RWPE1 (cell line): ENCODE measurements around the gene GMPPB.
A peak's percentile ranks its signal among the peaks of the same experiment; 100 is the strongest.

Source experiments
- CTCF ChIA-PET: fragments of 350-600 bp; sonication (Branson Sonifier 250); formaldehyde crosslinking; extraction: SDS; loops from one replicate; lab custom pipeline; 2021; lab: Yijun Ruan, JAX
- POLR2A ChIA-PET: fragments of 400-600 bp; formaldehyde crosslinking; extraction: SDS; loops from one replicate; lab custom pipeline; 2020; ENCODE audit warnings: antibody characterized with exemption; ENCODE audit not compliant: low non-redundant PET; lab: Yijun Ruan, JAX
- DNase-seq: peaks from one replicate; pipeline ENCODE4 v3.0.0; 2012; ENCODE audit warnings: low spot score
- H3K27ac ChIP-seq: fragments of 450-650 bp; 2 replicates; pipeline ENCODE4 v1.5.1; 2017
- CTCF ChIP-seq: fragments of 450-650 bp; conservative IDR thresholded peaks from 2 replicates; pipeline ENCODE4 v1.5.1; 2017; ENCODE audit warnings: low read depth, mild to moderate bottlenecking

GMPPB gene

GRCh38 chr3:49724586-49724985 lies 835 bp upstream of the GMPPB start:
- no peak for DNase-seq
- ChIA-PET CTCF (no interaction called here), POLR2A (no interaction called here)
- H3K27ac ChIP-seq, result peak overlapping the region; percentile 89
- no peak for TF ChIP-seq CTCF

- no peak for DNase-seq
- H3K27ac ChIP-seq, result peak overlapping the region; percentile 89
- ChIA-PET CTCF (interaction anchor here (0.9 kb wide), 1 partner anchor 50 kb away, joined by 5 read pairs; no protein-coding TSS in a partner anchor), POLR2A (no interaction called here)
- no peak for TF ChIP-seq CTCF
Measured at GRCh38 chr3:49723296-49723627, 489 bp downstream of the GMPPB start.

GRCh38 chr3:49722896-49723295 lies 855 bp downstream of the GMPPB start:
- ChIA-PET POLR2A (no interaction called here), CTCF (interaction anchor here (0.9 kb wide), 1 partner anchor 50 kb away, joined by 5 read pairs; no protein-coding TSS in a partner anchor)
- H3K27ac ChIP-seq, result peak overlapping the region; percentile 89
- no peak for DNase-seq
- TF ChIP-seq CTCF, result no peak

- ChIA-PET POLR2A (no interaction called here), CTCF (no interaction called here)
- no peak for DNase-seq
- TF ChIP-seq CTCF, result no peak
- peak overlapping the region; percentile 89 for H3K27ac ChIP-seq
Measured at GRCh38 chr3:49721896-49722781, 1.6 kb downstream of the GMPPB start.

- no peak for DNase-seq
- no peak for TF ChIP-seq CTCF
- ChIA-PET POLR2A (no interaction called here), CTCF (no interaction called here)
- peak overlapping the region; percentile 72 for H3K27ac ChIP-seq
Measured at GRCh38 chr3:49721596-49721895, 2.2 kb downstream of the GMPPB start.

- ChIA-PET CTCF (no interaction called here), POLR2A (no interaction called here)
- no peak for TF ChIP-seq CTCF
- no peak for DNase-seq
- peak overlapping the region; percentile 72 for H3K27ac ChIP-seq
Measured at GRCh38 chr3:49720855-49721595, 2.7 kb downstream of the GMPPB start.
